ENCODE measurements around the gene ADGRV1.

Gene ADGRV1

GRCh38 chr5:91145333-91145620 lies 586.7 kb downstream of the ADGRV1 start:
- DNase-seq: no peak

GRCh38 chr5:91146230-91146629 lies 587.6 kb downstream of the ADGRV1 start:
- DNase-seq: no peak

- DNase-seq: no peak
Observed at GRCh38 chr5:91146905-91147600, 588.5 kb downstream of the ADGRV1 start.

- DNase-seq: no peak
Observed at GRCh38 chr5:91150234-91150633, 591.6 kb downstream of the ADGRV1 start.

GRCh38 chr5:91150636-91151035 lies 592.0 kb downstream of the ADGRV1 start:
- no peak for DNase-seq

- no peak for DNase-seq
Observed at GRCh38 chr5:91151947-91152346, 593.4 kb downstream of the ADGRV1 start.

- DNase-seq: no peak
Observed at GRCh38 chr5:91154338-91154737, 595.7 kb downstream of the ADGRV1 start.

GRCh38 chr5:91155274-91155673 lies 596.7 kb downstream of the ADGRV1 start:
- no peak for DNase-seq

- no peak for DNase-seq
Observed at GRCh38 chr5:91156242-91156641, 597.6 kb downstream of the ADGRV1 start.

GRCh38 chr5:91158011-91158410 lies 599.4 kb downstream of the ADGRV1 start:
- DNase-seq: no peak

GRCh38 chr5:91159647-91160046 lies 601.0 kb downstream of the ADGRV1 start:
- DNase-seq: no peak

- no peak for DNase-seq
Observed at GRCh38 chr5:91160714-91161285, 602.2 kb downstream of the ADGRV1 start.

GRCh38 chr5:91162534-91163381 lies 604.2 kb downstream of the ADGRV1 start:
- DNase-seq: peak; percentile 42

GRCh38 chr5:91164424-91164823 lies 605.8 kb downstream of the ADGRV1 start:
- DNase-seq: no peak

GRCh38 chr5:91166059-91166807 lies 607.6 kb downstream of the ADGRV1 start:
- DNase-seq: no peak

- no peak for DNase-seq
Observed at GRCh38 chr5:91168859-91169258, 610.3 kb downstream of the ADGRV1 start.

- DNase-seq: no peak
Observed at GRCh38 chr5:91170266-91170665, 611.7 kb downstream of the ADGRV1 start.

GRCh38 chr5:91171322-91171721 lies 612.7 kb downstream of the ADGRV1 start:
- no peak for DNase-seq

GRCh38 chr5:91174396-91174795 lies 615.8 kb downstream of the ADGRV1 start:
- no peak for DNase-seq

- DNase-seq: no peak
Observed at GRCh38 chr5:91175708-91176107, 617.1 kb downstream of the ADGRV1 start.

GRCh38 chr5:91176288-91177016 lies 617.9 kb downstream of the ADGRV1 start:
- DNase-seq: no peak

GRCh38 chr5:91177085-91177484 lies 618.5 kb downstream of the ADGRV1 start:
- no peak for DNase-seq

GRCh38 chr5:91177639-91178038 lies 619.0 kb downstream of the ADGRV1 start:
- no peak for DNase-seq
